GM20000 (cell line): ENCODE measurements around the gene REXO4.

Experiments used
- DNase-seq: peaks from one replicate; pipeline ENCODE4 v3.0.0; 2012; ENCODE audit warnings: low spot score
- TF ChIP-seq, protein P1 (sequence below): IDR thresholded peaks from 2 replicates; pipeline ENCODE4 v1.5.1; 2012; ENCODE audit warnings: mild to moderate bottlenecking, control low read depth; ENCODE audit errors: extremely low read depth, missing control alignments

The REXO4 gene

DNA sequence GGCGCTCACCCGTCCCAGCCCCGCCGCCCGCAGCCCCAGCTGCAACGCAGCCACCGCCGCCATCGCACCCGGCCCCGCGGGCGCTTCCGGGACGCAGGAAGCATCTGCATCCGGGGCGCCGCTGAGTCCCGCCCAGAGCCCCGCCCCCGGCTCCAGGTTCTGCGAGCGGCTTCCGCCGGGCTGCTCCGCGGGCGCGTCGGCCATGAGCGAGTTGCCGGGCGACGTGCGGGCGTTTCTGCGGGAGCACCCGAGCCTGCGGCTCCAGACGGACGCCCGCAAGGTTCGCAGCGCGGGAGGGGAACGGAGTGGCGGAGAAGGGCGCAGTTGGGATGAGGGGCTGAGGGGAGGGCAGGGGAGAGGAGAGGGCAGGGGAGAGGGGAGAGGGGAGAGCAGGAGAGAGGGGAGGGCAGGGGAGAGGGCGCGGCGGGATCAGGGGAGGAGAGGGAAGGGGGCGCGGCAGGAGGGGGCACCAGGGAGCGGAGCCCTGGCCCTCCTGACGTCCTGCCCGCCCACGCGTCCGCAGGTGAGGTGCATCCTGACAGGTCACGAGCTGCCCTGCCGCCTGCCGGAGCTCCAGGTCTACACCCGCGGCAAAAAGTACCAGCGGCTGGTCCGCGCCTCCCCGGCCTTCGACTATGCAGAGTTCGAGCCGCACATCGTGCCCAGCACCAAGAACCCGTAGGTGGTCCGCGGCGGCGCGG lies 61.3 kb downstream of the REXO4 start, which contains the start of the genes SURF1 and SURF2:
SURF1 (minus strand) TSS at position 97 of the 701 bp plus-strand sequence; CDS start at position 63, 34 bp downstream.
SURF2 (plus strand) TSS at position 160 of the 701 bp plus-strand sequence; CDS start at position 203, 43 bp downstream.
- TF ChIP-seq, protein P1, sequence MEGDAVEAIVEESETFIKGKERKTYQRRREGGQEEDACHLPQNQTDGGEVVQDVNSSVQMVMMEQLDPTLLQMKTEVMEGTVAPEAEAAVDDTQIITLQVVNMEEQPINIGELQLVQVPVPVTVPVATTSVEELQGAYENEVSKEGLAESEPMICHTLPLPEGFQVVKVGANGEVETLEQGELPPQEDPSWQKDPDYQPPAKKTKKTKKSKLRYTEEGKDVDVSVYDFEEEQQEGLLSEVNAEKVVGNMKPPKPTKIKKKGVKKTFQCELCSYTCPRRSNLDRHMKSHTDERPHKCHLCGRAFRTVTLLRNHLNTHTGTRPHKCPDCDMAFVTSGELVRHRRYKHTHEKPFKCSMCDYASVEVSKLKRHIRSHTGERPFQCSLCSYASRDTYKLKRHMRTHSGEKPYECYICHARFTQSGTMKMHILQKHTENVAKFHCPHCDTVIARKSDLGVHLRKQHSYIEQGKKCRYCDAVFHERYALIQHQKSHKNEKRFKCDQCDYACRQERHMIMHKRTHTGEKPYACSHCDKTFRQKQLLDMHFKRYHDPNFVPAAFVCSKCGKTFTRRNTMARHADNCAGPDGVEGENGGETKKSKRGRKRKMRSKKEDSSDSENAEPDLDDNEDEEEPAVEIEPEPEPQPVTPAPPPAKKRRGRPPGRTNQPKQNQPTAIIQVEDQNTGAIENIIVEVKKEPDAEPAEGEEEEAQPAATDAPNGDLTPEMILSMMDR = no peak
- DNase-seq = peak; percentile 96
